GM12892 (cell line): Measurements from ENCODE around the gene AUH.

ENCODE experiments used
- DNase-seq: peaks from one replicate; pipeline ENCODE4 v3.0.0; 2011; ENCODE audit not compliant: insufficient read length
- FAIRE-seq: peaks from 2 replicates; lab custom pipeline; 2011; peaks lifted over from hg19 to GRCh38; lab: Jason Lieb, UNC
- POLR2A ChIP-seq: IDR thresholded peaks from 2 replicates; pipeline ENCODE4 v1.6.1; 2011; ENCODE audit warnings: low read depth, low read length, control low read depth
- POLR2AphosphoS5 ChIP-seq: IDR thresholded peaks from 2 replicates; pipeline ENCODE4 v1.6.1; 2011; ENCODE audit warnings: low read depth, low read length, control low read depth
- TAF1 ChIP-seq: IDR thresholded peaks from 2 replicates; pipeline ENCODE4 v1.6.1; 2011; ENCODE audit warnings: low read depth, mild to moderate bottlenecking, control low read depth, low read length, borderline replicate concordance

AUH gene

DNA sequence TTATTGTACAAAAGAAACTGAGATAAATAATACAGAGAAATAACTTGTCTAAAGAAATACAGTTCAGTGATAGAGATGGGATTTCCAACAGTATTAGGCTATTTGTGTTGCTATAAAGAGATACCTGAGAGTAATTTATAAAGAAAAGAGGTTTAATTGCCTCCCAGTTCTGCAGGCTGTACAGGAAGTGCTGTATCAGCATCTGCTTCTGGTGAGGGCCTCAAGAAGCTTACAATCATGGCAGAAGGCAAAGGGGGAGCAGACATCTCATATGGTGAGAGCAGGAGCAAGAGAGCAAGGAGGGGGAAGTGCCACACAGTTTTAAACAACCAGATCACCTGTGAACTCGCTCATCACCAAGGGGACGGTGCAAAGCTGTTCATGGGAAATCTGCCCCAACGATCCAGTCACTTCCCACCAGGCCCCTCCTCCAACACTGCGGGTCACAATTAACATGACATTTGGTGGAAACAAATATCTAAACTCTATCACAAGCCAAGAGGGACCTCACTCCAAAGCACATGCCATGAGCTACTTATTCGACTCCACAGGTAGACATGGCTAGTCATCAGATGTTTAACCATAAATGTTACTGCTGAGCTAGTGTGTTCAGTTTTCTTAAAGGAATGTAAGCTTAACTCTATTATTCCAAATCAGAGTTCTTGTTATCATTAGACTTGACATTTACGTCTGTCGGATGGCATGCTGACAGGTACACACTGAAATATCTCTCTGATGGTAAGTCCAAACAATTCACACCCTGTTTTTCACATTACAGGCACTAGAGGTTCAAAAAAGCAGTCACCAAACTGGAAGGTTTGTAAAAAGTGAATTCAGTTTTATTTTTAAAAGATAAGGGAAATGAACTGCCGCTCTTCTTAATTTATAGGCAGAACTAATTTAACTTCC, 82.2 kb downstream of the AUH start:
- FAIRE-seq (no peak), DNase-seq (no peak)
- no peak for TF ChIP-seq TAF1
- TF ChIP-seq POLR2AphosphoS5: no peak
- TF ChIP-seq POLR2A: no peak

DNA sequence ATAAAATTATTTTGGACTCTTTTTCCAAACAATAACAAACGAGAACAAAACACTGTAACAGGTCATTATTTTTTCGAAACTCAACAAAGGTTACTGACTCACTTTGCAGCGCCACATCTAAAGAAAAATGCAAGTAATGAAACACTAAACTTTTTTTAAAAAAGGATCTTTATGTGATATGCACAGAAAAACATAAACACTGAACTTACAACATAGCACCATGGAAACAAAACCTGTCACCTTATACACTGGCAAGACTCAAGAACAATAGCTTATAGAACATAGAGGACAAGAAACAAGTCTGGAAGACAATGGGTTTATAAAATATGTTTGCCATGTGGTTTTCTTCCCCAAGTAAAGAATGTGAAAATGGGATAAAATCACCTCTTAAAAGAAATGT, 85.2 kb downstream of the AUH start:
- FAIRE-seq (no peak), DNase-seq (no peak)
- TF ChIP-seq POLR2AphosphoS5 (no peak), TAF1 (no peak), POLR2A (no peak)

DNA sequence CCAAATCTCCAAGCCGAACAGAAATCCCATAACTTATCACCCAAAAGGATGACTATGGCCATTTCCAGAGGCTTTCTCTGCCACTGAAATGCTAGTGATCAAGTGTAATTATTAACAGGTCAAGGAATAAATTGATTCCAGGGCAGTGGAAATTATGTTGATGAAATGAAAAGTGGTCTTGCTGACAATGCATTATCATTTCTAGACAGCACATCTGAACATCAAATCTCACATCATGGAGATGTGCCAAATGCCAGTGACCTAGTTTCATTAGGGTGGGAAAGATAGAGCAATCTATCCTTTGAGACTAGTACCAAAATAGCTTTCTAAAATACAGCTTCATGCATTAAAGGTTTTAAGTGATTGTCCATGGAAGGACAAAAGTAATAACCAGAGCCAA, 86.1 kb downstream of the AUH start:
- no peak for FAIRE-seq
- no peak for DNase-seq
- TF ChIP-seq TAF1: no peak
- no peak for TF ChIP-seq POLR2AphosphoS5
- TF ChIP-seq POLR2A: no peak

DNA sequence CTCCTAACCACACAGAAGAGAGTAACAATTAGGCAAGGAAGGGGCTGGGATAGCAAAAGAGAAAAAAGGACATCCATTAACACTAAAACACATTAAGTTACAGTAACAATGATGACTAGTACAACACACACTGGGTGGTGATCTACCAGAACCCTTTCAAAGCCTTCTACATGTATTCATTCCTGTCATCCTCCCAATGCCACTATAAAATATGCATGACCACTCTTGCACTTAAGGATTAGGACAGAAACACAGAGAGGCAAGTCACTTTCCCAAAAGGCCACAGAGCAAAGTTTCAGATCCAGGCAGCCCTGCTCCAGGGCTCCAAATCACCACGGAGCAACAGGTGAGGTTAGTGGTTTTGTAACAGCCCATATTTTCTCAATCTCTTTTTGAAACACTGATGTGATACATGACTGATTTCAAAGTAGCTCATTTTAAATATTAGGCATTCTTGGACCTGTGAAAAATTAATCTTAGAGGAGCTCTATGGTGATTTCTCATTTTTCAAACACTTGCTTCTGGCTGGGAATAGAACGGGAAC, 86.7 kb downstream of the AUH start:
- DNase-seq: no peak
- TF ChIP-seq POLR2AphosphoS5: no peak
- no peak for FAIRE-seq

DNA sequence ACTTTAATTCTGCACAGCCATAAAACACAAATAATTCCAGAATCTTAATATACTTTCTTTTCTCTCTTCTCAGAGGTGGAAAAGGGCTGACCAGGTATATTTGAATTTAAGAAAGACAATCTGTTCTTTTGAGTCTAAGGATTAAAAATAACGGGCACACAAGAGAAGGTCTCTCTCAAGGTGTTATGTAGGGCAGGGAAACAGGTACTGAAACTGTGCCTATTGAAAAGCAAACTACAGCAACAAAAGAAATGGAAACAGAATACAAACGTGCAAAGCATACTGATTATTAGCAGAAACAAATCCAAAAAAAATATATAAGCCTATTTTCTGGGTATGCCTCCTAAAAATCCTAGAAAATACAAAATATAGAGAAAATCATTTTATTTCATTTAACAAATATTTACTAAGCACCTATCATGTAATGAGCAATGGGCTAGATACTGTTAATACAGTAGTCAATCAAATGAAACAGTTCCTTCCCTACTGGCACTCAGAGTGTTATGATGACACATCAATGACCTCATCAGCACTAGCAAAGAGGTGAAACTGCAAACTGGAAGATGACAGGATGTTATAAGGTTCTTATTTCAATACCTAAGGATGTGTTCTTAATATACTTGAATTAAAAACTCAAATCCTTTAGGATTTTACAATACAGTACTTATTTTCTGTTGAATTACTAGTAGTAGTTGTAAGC, 87.7 kb downstream of the AUH start:
- TF ChIP-seq TAF1: no peak
- TF ChIP-seq POLR2AphosphoS5: no peak
- TF ChIP-seq POLR2A: no peak
- FAIRE-seq (peak; percentile 54), DNase-seq (no peak)

DNA sequence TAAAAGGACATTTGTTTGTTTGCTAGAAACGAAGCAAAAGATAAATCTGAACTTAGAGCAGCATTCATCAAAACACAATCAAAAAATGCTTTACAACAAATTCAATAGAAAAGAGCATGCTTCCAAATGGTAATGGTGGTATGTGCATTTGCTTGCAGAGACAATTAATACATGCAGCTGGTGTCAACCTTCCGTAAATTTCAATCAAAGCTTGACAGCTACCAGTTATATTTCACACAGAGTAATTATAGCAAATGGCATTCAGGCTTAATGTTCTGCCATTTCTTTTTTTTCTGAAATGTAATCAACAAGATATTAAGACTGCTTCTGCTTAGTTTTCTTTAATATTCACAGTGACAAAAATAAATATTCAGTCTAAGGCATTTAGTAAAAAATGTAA, 90.6 kb downstream of the AUH start:
- DNase-seq: no peak
- TF ChIP-seq TAF1 (no peak), POLR2AphosphoS5 (no peak), POLR2A (no peak)
- FAIRE-seq: no peak

DNA sequence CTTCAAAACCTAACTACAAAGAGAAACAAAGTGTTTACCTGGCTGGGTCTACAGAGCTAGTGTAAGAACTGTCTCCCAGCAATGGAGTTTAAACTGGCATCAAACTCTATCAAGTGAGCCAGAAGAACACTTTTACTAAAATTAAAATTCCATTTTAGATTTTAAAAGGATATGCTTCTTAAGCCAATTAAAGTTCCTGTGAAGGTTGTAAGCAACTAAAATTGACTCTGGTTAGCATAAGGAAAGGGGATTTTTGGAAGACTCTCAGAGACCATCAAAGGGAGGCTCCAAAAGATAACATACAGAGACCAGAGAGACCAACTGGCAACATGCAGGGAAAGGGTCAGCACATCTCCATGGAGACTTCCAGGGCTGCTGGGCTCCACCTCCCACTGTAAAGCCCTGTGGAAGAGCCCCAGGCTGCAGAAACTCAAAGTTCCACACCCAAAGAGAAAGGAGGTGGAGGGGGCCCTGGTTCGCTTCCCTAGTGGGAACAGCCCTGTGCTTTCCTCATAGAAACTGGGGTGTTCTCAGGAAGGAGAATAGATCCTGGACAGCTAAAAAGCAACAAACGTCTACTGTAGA, 91.7 kb downstream of the AUH start:
- TF ChIP-seq POLR2A (no peak), TAF1 (no peak), POLR2AphosphoS5 (no peak)
- no peak for FAIRE-seq
- no peak for DNase-seq

DNA sequence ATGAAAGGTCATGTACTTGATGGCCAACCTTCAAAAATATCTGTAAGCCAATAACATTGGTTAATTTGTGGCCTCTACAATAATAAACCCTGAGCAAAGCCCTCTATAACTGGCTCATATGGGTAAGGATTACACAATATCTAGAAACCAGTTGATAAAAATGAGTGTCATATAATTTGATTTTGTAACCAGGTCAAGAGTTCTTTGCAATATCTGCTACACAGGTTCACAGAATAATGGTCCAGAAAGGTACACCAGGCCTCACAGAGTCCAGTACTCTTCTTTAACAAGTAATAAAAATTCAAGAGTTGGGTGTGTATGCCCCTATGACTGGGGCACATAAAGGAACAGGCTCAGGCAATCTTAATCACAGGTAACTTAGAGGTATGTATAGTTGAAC, 95.3 kb downstream of the AUH start:
- FAIRE-seq (no peak), DNase-seq (no peak)
- TF ChIP-seq POLR2AphosphoS5 (no peak), TAF1 (no peak), POLR2A (no peak)

DNA sequence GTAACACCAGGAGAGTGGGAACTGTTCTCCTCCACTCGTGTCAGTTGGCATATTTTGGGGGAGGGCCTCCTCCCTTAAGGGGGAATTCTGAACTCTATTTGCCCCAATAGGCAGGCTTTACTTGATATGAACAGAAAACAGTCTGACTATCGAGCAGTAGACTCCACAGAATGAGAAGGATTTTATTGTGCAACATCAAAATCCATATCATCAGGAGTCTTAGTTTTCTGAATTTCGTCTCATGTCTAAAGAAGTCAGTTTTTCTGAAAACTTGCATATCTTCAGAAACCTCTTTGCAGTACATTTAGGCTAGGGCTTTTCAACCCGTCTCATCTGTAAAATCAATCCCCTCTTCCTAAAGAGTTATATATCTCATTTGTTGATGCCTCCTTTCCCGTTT, 96.2 kb downstream of the AUH start:
- DNase-seq: no peak
- TF ChIP-seq POLR2AphosphoS5: no peak
- TF ChIP-seq TAF1: no peak
- no peak for TF ChIP-seq POLR2A
- no peak for FAIRE-seq

DNA sequence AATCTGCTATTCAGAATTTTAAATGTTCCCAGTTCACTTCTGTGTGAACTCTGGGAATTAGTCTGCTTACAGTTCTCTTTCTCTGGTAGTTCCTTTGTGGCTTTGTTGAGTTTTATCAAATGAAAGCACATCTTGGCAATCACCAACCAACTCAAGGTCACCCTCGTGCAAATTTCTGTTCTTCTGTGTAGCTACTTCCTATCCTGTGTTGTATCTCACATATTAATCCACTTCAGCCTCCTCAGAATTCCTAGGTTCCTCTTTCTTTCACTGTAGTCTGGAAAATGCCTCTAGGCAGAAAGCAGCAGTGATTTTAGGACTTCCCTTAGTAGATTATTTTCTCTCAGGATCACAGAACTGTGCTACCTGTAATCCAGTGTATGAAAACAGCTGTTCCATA, 100.3 kb downstream of the AUH start:
- TF ChIP-seq POLR2AphosphoS5: no peak
- no peak for TF ChIP-seq TAF1
- no peak for TF ChIP-seq POLR2A
- no peak for FAIRE-seq

DNA sequence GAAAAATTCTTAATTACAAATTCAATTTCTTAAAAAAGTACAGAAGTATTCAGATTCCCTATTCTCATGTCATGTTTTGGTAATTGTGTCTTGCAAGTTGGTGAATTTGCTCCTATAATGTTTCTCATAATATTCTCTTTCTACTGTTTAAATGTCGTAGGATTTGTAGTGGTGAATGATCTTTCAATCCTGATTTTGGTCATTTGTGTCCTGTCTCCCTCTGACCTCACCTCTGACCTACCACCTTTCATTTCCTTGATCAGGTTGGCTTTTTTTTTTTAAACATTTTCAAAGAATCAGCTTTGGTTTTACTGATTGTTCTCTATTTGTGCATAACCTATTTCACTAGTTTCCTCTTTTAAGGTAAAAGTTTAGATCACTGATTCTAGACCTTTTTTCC, 102.6 kb downstream of the AUH start:
- FAIRE-seq: no peak
- TF ChIP-seq POLR2A (no peak), POLR2AphosphoS5 (no peak), TAF1 (no peak)
- DNase-seq: no peak

More for the DNA sequence above, 100.3 kb downstream of the AUH start:
- no peak for DNase-seq

DNA sequence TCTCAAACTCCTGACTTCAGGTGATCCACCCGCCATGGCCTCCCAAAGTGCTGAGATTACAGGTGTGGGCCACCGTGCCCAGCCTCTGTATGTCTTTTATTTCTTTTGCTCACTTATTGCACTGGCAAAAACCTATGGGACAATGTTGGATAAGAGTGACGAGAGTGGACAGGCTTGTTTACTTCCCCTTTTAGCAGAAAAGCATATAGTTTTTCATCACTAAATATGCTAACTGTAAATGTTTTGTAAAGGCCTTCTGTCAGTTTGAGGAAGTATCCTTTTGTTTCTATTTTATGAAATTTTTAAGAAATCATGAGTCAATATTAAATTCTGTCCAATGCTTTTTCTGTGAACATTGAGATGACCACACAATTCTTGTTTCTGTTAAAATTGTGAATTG, 103.3 kb downstream of the AUH start:
- DNase-seq (no peak), FAIRE-seq (no peak)
- TF ChIP-seq POLR2AphosphoS5: no peak
- no peak for TF ChIP-seq TAF1
- no peak for TF ChIP-seq POLR2A
